ENCODE measurements around the gene MOBP. TPM values are rescaled to one million over a fixed set of nuclear protein-coding genes. Genes with fewer than 3 reads are reported as not detected.
A peak's percentile ranks its signal among the peaks of the same experiment; 100 is the strongest.

The MOBP gene
- total and polyA plus RNA-seq, 2 donors from 2014 or later, result 0.16 TPM; not detected in 1

DNA sequence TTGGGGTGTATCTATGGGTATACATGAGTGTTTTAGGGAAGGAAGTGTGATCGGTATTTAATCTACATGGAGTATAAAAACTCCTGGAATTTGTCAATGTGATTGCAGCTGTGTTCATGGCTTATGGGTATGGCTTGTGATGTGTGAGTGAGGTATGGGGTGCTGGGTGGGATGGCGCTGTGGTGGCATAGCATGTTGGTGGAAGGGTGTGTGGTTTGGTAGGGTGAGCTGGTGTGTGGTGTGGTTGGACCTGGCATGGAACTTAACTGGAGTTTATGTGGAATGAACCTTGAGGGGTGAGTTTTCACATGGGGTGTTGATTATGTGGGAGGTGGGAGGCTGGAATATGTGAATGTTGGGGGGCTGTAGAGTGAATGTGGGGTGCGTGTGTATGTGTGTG lies 492 bp upstream of the MOBP start:
- no peak for DNase-seq
- Histone ChIP-seq H3K36me3 (ENCODE audit: control insufficient read depth in 2 of 3, insufficient read depth in 3 of 3, low read length in 3 of 3) (no peaks in the 10 kb centered on the region), H3K27me3 (ENCODE audit: control insufficient read depth, insufficient read depth, low read length) (no peaks in the 10 kb centered on the region), H3K4me1 (ENCODE audit: control insufficient read depth in 2 of 3, insufficient read depth in 2 of 3, low read depth in 1 of 3, low read length in 3 of 3) (no peaks in the 10 kb centered on the region), H3K9me3 (ENCODE audit: control insufficient read depth in 2 of 3, insufficient read depth in 1 of 3, low read length in 3 of 3) (no peaks in the 10 kb centered on the region), H3K4me3 (ENCODE audit: low read length in 3 of 3) (no peak overlapping the region), H3K27ac (ENCODE audit: low read depth in 2 of 2, low read length in 2 of 2) (no peak overlapping the region), H3K9ac (ENCODE audit: low read length in 3 of 3) (no peak overlapping the region)
- TF ChIP-seq, protein P1, sequence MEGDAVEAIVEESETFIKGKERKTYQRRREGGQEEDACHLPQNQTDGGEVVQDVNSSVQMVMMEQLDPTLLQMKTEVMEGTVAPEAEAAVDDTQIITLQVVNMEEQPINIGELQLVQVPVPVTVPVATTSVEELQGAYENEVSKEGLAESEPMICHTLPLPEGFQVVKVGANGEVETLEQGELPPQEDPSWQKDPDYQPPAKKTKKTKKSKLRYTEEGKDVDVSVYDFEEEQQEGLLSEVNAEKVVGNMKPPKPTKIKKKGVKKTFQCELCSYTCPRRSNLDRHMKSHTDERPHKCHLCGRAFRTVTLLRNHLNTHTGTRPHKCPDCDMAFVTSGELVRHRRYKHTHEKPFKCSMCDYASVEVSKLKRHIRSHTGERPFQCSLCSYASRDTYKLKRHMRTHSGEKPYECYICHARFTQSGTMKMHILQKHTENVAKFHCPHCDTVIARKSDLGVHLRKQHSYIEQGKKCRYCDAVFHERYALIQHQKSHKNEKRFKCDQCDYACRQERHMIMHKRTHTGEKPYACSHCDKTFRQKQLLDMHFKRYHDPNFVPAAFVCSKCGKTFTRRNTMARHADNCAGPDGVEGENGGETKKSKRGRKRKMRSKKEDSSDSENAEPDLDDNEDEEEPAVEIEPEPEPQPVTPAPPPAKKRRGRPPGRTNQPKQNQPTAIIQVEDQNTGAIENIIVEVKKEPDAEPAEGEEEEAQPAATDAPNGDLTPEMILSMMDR (IDR thresholded peaks at IDR 0.05; ENCODE audit: borderline replicate concordance, extremely low read depth, insufficient read depth), result no peak
- intact Hi-C loops (cut with DNase I), result no loop called here
- FAIRE-seq, result no peak

GRCh38 chr3:39468108-39468436 lies 592 bp downstream of the MOBP start:
- DNase-seq (no peak), FAIRE-seq (no peak)
- H3K36me3 ChIP-seq (ENCODE audit: control insufficient read depth in 2 of 3, insufficient read depth in 3 of 3, low read length in 3 of 3), result no peaks in the 10 kb centered on the region
- intact Hi-C loops (cut with DNase I), result no loop called here
- TF ChIP-seq, protein P1 (IDR thresholded peaks at IDR 0.05; ENCODE audit: borderline replicate concordance, extremely low read depth, insufficient read depth), result no peak
- no peak overlapping the region for H3K27ac ChIP-seq (ENCODE audit: low read depth in 2 of 2, low read length in 2 of 2)
- H3K27me3 ChIP-seq (ENCODE audit: control insufficient read depth, insufficient read depth, low read length), result no peaks in the 10 kb centered on the region
- no peaks in the 10 kb centered on the region for H3K9me3 ChIP-seq (ENCODE audit: control insufficient read depth in 2 of 3, insufficient read depth in 1 of 3, low read length in 3 of 3)
- no peaks in the 10 kb centered on the region for H3K4me1 ChIP-seq (ENCODE audit: control insufficient read depth in 2 of 3, insufficient read depth in 2 of 3, low read depth in 1 of 3, low read length in 3 of 3)
- no peak overlapping the region for H3K9ac ChIP-seq (ENCODE audit: low read length in 3 of 3)
- H3K4me3 ChIP-seq (ENCODE audit: low read length in 3 of 3), result no peak overlapping the region

DNA sequence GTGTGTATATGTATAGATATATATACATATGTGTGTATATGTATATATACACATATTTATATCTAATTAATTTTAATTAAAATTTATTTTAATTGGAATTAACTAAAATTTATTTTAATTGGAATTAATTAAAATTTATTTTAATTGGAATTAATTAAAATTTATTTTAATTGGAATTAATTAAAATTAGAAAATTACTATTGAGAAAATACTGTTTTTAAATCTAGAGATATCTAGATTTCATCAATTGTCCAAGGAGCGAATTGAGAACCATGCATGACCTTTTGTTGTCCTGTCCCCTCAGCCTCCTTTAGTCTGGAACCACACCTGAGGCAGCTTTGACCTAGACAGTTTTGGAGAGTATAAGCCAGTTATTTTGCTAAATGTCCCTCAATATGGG lies 1.8 kb downstream of the MOBP start:
- DNase-seq (no peak), FAIRE-seq (peak; percentile 99)
- TF ChIP-seq, protein P1 (IDR thresholded peaks at IDR 0.05; ENCODE audit: borderline replicate concordance, extremely low read depth, insufficient read depth), result no peak
- intact Hi-C loops (cut with DNase I), result no loop called here
- no peak overlapping the region for H3K9ac ChIP-seq (ENCODE audit: low read length in 3 of 3)
- no peaks in the 10 kb centered on the region for H3K4me1 ChIP-seq (ENCODE audit: control insufficient read depth in 2 of 3, insufficient read depth in 2 of 3, low read depth in 1 of 3, low read length in 3 of 3)
- H3K27me3 ChIP-seq (ENCODE audit: control insufficient read depth, insufficient read depth, low read length), result no peaks in the 10 kb centered on the region
- H3K9me3 ChIP-seq (ENCODE audit: control insufficient read depth in 2 of 3, insufficient read depth in 1 of 3, low read length in 3 of 3), result no peaks in the 10 kb centered on the region
- no peaks in the 10 kb centered on the region for H3K36me3 ChIP-seq (ENCODE audit: control insufficient read depth in 2 of 3, insufficient read depth in 3 of 3, low read length in 3 of 3)
- H3K4me3 ChIP-seq (ENCODE audit: low read length in 3 of 3), result no peak overlapping the region
- no peak overlapping the region for H3K27ac ChIP-seq (ENCODE audit: low read depth in 2 of 2, low read length in 2 of 2)

DNA sequence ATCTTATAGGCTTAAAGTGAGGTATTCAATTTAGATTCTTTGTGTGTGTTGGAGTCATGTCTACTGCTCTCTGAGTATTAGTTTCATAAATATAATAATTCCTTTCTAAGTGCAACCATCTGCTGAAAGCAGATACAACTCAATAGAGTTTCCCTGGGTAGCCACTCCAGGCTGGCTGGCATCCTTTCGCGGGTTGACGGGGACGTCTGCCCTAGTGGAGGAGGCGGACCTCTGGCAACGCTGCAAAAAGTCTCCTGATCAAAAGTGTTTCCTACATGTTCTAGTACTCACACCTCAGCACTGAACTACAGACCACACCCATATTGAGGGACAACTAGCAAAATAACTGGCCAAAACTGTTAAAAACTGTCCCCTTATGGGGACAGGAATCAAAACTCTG lies 2.5 kb downstream of the MOBP start:
- TF ChIP-seq, protein P1 (IDR thresholded peaks at IDR 0.05; ENCODE audit: borderline replicate concordance, extremely low read depth, insufficient read depth), result no peak
- no peak for DNase-seq
- no peak for FAIRE-seq
- no peak overlapping the region for H3K9ac ChIP-seq (ENCODE audit: low read length in 3 of 3)
- no peak overlapping the region for H3K4me3 ChIP-seq (ENCODE audit: low read length in 3 of 3)
- H3K27ac ChIP-seq (ENCODE audit: low read depth in 2 of 2, low read length in 2 of 2), result no peak overlapping the region
- no peaks in the 10 kb centered on the region for H3K4me1 ChIP-seq (ENCODE audit: control insufficient read depth in 2 of 3, insufficient read depth in 2 of 3, low read depth in 1 of 3, low read length in 3 of 3)
- H3K9me3 ChIP-seq (ENCODE audit: control insufficient read depth in 2 of 3, insufficient read depth in 1 of 3, low read length in 3 of 3), result no peaks in the 10 kb centered on the region
- no peaks in the 10 kb centered on the region for H3K27me3 ChIP-seq (ENCODE audit: control insufficient read depth, insufficient read depth, low read length)
- intact Hi-C loops (cut with DNase I), result no loop called here
- H3K36me3 ChIP-seq (ENCODE audit: control insufficient read depth in 2 of 3, insufficient read depth in 3 of 3, low read length in 3 of 3), result no peaks in the 10 kb centered on the region
